ENCODE measurements around the gene MLPH.

Gene MLPH

GRCh38 chr2:237444071-237444470 lies 43.0 kb upstream of the MLPH start:
- TF ChIP-seq CTCF (IDR thresholded peaks at IDR 0.05; ENCODE audit: insufficient read depth, low read depth, low read length, missing control alignments): no peak
- no peak overlapping the region for H3K4me3 ChIP-seq (ENCODE audit: low read depth, low read length)
- no peak for DNase-seq (ENCODE audit: low read depth)

- no peak for TF ChIP-seq CTCF (IDR thresholded peaks at IDR 0.05; ENCODE audit: insufficient read depth, low read depth, low read length, missing control alignments)
- no peak overlapping the region for H3K4me3 ChIP-seq (ENCODE audit: low read depth, low read length)
- DNase-seq (ENCODE audit: low read depth): no peak
Observed at GRCh38 chr2:237445611-237446337, 41.3 kb upstream of the MLPH start.

- TF ChIP-seq CTCF (IDR thresholded peaks at IDR 0.05; ENCODE audit: insufficient read depth, low read depth, low read length, missing control alignments): no peak
- no peak for DNase-seq (ENCODE audit: low read depth)
- H3K4me3 ChIP-seq (ENCODE audit: low read depth, low read length): no peak overlapping the region
Observed at GRCh38 chr2:237446338-237446665, 40.7 kb upstream of the MLPH start.

- no peak for TF ChIP-seq CTCF (IDR thresholded peaks at IDR 0.05; ENCODE audit: insufficient read depth, low read depth, low read length, missing control alignments)
- no peak overlapping the region for H3K4me3 ChIP-seq (ENCODE audit: low read depth, low read length)
- no peak for DNase-seq (ENCODE audit: low read depth)
Observed at GRCh38 chr2:237447496-237447895, 39.6 kb upstream of the MLPH start.

GRCh38 chr2:237448171-237448570 lies 38.9 kb upstream of the MLPH start:
- no peak for DNase-seq (ENCODE audit: low read depth)
- no peak overlapping the region for H3K4me3 ChIP-seq (ENCODE audit: low read depth, low read length)
- TF ChIP-seq CTCF (IDR thresholded peaks at IDR 0.05; ENCODE audit: insufficient read depth, low read depth, low read length, missing control alignments): no peak

- no peak overlapping the region for H3K4me3 ChIP-seq (ENCODE audit: low read depth, low read length)
- TF ChIP-seq CTCF (IDR thresholded peaks at IDR 0.05; ENCODE audit: insufficient read depth, low read depth, low read length, missing control alignments): no peak
- no peak for DNase-seq (ENCODE audit: low read depth)
Observed at GRCh38 chr2:237448626-237449025, 38.4 kb upstream of the MLPH start.

Measured in GM12865 (cell line).